Measurements from ENCODE around the gene TBCK.

The TBCK gene

DNA sequence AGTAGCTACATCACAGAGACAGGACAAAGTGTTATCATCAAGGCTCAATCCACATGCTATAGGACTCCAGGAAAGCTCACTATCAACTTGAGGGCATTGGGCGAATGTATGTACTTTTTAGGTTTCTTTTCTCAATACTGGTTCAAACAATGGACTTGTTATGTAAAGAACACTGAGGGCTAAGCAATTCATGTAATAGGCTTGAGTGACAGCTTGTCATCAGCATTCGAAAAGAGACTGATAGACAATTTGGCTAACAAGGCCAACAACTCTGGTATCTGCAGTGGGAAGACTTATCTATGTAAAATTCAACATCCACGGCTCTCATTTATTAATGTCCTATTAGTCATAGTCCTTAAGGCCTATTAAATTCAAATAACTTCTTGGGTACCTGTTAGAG lies 279.7 kb downstream of the TBCK start:
- DNase-seq, result no peak

DNA sequence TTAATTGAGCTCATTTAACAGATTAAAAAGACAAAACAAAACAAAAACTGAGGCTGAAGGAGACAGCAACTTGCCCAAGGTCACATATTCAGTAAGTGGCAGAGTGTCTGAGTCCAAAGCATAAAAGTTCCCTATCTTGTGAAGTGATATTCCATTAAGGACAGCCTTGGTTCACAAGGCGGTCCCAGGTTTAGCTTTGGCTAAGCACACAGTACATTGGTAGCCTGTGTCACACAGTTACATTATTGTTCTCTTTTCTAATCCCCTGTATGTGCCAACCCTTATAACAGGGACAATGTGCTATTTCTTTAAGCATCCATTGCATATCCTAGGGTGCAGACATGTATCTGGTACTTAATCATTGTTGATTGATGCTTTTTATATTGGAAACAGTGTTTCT lies 280.8 kb downstream of the TBCK start:
- no peak for DNase-seq

DNA sequence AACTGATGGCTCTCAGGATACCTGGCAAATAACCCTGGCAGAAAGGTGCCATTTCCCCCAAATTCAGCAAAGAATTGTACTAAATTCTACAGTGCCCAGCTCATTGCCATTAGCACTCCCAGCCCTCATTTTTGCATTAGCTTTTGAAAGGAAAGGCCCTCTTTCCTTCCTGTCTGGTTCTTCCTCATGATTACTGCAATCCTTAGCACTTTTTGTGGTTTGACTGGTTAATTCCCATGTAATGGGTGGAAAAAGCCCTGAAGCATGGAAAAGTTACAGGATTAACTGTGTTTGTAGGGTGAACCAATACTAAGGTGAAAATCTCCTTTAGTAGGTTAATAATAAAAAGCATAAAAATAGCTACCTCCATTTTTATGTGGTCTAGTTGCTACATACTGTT lies 281.3 kb downstream of the TBCK start:
- DNase-seq, result no peak

DNA sequence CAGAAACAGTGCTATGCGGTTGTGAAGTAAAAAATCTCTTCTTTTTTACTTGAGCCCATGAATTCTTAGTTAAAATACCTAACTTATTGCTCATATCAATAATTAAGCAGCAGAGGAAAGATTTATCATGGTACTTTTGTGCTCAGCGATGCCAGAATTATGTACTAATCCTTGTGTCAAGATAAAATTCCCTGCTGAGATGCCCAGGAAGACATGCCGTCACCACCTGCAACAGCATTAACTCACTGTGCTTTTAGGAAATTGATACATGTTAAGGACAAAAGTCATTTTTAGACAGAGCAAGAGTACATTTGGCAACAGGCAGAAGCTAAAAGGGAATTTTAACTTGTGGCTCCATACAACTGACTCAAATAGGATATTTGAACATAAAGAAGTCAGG lies 281.8 kb downstream of the TBCK start:
- no peak for DNase-seq

DNA sequence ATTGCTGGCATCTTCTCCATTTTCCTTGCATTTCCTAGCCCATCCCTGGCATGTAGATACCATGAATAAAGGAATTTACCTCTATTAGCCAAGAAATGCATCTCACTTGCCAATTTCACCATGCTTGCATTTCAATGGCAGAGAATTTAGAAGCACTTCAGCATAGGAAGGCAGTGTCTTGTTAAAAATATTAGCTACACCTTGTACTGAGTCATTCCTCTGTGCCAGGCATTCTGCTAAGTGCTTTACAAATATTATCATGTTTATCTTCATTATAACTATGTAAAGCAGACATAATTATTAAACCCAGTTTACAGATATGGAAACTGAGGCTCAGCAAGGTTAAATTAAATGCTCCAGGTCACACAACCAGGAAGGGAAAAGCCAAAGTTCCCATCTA lies 282.5 kb downstream of the TBCK start:
- DNase-seq, result no peak

DNA sequence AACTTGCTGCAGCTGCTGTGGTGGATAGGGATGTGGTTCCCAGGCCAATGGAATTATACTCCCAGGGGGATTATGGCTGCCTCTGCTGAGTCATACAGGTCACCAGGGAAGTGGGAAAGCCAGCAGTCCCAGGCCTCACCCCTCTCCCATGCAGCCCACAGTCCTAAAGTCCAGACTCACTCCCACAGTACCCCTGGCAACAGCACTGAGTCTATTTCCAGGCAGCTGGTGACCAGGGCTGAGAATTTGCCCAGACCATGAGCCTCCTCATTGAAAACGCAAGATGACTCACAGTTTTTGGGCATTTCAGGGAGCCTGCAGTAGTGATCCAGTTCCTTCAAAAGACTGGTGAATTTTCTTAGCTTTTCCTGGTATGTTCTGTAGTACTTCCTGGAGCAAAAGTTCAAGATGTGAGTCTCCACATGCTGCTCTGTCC lies 283.1 kb downstream of the TBCK start:
- no peak for DNase-seq

DNA sequence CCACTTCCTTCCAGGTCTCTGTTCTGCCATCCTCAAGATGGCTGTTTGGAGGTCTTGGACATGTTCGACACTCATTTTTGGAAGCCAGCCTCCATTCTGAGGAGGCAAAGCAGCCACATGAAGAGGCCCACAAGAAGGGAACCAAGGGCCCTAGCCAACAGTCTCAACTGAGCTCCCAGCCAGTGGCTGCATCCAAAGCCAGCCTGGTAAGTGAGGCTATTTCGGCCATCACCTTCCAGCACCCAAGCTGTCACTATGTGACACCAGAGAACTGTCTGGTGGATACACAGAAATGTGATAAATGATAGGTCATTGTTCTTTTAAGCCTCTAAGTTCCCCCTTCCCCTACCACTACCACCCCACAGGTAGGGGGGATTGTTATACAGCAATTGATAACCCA lies 293.6 kb downstream of the TBCK start:
- no peak for DNase-seq

DNA sequence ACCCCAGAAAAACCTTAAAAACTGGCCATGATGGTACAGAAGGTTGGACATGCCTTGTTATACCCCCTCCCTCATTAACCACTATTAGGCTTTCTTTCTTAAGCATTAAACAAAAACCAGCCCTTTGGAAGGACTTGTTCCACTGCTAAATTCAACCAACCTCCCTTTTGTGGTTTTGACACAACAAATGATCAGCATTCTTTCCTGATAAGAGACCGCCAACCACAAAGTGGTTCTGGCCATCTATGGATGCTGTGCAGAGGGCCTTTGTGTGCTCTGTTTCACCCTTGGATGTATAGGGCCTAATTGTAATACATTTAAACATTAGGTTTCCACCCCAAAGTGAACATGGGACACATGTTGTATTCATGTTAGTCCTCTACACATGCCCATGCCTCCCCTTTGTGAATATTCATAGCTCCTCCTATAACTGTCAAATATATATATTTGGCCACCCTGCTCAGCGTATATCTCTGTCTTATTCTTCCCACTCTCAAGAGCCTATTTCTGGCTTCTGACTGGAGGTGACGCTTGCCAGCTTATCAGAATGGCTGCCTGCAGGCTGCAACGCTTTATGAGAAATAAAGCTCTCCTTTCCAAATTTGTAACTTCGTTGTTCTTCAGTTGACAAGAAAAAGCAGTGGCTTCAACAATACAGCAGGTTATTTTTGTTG lies 294.1 kb downstream of the TBCK start:
- no peak for DNase-seq

DNA sequence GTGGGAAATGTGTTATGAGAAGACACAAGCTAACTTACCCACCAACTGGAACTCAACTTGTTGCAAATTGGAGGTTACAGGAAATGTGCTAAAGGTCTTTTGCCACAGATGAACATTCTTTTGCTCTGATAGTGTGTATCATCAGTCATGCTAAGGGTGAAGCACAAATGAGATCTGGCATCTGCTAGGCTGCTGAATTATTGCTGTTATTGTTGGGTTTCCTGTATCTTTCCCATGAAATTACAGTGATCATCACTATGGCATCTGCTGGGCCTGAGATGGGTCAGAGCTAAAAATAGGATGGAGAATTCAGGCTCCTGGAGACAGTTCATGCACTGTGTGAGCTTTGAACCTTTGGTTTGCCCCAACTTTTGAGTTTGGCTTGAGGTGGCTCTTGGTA lies 296.2 kb downstream of the TBCK start:
- no peak for DNase-seq

DNA sequence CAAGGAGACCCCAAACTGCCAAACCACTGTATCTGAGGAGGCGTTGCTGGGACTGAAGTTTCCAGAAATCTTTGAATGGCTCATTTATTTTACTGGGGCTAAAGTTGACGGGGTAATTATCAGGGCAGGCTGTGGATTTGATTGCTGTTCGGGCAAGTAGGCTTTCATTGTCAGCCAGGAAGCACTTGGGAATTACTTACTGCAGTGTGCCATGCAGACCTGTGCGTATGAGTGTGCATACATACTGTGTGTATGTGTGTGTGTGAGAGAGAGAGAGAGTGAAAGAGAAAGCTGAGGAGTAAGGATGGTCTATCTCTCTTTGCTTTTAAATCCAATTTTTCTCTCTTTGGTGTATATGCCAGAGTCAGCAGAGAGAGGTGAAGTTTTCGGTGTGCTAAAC lies 298.0 kb downstream of the TBCK start:
- DNase-seq, result no peak

DNA sequence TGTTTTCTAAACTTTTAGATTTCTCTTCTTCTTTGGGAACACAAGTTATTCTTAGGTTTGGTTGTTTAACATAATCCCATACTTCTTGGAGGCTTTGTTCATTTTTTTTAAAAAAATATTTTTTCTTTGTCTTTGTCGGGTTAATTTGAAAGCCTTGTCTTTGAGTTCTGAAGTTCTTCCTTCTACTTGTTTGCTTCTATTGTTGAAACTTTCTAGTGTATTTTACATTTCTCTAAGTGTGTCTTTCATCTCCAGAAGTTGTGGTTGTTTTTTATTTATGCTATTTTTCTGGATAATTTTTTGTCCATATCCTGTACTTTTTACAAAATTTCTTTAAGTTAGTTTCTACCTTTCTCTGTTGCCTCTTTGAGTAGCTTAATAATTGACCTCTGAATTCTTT lies 304.6 kb downstream of the TBCK start:
- no peak for DNase-seq

DNA sequence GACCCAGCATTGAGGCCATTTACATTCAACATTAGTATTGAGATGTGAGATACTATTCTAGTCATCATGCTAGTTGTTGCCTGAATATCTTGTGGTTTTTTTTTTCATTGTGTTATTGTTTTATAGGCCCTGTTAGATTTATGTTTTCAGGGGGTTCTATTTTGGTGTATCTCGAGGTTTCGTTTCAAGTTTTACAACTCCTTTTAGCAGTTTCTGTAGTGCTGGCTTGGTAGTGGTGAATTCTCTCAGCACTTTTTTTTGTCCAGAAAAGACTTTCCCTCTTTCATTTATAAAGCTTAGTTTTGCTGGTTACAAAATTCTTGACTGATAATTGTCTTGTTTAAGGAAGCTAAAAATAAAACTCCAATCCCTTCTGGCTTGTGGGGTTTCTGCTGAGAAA lies 305.2 kb downstream of the TBCK start:
- DNase-seq, result no peak

DNA sequence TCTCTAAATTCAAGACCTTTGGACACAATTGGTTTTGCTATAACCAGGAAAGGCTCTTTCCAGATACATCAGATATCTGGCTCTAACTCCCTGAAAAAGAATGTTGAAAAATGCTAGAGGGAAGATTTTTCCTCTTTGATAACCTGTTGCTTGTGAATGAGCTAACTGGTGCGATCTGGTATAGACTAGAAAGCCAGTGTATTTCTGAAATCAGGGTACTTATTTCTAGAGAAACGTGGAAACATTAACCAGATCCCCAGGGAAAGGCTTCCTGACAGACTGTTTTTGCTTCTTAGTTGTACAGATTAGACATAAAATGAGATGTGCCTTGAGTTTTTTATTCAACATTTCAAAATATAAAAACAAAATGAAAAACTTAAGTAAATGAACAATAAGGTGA lies 313.0 kb downstream of the TBCK start:
- DNase-seq, result no peak

DNA sequence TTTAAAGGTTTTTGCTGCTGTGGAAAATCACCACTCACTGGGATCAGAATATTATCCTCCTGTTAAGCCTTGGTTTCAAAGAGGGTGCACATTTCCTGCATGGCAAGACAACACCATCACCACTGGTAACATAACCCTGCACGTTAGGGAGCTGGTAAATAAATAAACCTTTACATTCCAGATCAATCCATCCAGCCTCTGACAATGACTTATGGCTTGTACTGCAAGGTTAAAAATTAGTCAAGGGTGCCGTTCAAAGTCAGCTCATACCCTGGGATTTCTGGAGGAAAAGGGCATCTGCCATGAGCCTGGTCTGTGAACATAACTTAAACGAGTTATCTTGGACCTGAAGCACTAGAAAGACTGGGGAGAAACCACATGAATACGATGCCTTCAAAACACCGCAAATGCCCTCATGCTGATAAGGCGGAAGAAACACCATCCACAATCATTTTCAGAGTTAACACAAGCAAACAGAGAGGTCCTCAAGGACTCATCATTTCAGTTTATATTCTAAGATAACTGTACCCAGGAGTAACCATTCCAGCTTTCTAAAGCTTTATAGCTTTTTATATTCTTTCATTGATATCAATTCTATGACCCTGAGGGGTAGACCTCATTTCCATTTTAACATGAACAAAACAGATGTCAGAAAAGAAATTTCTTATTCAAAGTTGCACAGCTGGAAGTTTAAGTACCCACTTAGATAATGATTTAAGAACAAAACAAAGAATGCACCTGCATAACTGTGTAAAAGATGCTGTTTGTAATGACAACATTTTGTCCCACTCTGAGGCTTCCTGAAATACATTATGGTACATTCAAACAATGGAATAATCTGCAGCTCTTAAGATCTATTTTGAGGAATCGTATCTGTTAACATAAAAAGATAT lies 317.6 kb downstream of the TBCK start:
- DNase-seq, result no peak

DNA sequence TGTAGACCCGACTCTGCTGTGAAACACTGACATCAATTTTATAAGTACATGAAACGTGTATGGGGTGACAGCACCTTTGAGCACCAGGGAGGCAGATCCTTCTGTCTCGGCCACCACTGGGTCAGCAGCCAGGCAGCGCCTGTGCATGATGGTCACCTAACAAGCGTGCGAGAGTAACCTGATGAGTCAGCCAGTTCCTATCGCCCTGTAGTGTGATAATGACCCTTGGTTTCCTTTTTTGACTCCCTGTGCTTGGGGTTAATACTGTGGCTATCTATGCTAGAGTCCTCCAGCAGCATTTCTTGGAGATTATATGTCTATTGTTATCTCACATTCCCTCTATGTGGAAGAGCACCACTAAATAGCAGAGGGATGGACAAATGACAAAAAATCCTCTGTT lies 319.2 kb downstream of the TBCK start:
- DNase-seq, result no peak

DNA sequence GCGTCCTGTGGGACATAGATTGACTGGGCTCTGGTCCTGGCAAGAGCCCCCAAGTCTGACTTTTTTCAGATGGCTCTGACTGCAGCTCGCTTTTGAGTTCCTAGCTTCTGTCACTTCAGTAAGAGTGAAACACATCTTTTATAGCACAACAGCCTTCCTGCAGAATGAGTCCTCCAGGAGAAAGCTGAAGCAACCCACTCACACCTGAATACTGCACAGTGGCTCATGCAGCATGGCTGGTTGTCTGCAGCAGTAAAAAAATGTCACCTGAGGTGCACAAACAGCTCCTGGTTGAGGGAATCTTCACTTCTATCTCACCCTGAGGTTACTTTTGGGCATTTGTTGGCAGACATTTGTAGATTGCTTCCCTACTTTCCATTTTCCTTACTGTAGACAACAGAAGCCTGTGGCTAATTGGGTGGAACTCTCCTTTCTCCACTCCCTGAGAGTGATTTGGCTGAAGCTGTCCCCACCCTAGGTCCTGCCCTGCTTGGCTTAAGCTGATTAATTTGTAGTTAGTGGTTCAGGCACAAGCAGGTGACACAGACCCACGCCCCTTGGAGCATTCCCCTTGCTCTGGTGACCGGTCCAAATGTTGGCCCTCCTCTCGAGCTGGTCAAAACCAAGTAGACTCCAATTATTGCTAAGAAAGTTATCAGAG lies 321.0 kb downstream of the TBCK start:
- no peak for DNase-seq

DNA sequence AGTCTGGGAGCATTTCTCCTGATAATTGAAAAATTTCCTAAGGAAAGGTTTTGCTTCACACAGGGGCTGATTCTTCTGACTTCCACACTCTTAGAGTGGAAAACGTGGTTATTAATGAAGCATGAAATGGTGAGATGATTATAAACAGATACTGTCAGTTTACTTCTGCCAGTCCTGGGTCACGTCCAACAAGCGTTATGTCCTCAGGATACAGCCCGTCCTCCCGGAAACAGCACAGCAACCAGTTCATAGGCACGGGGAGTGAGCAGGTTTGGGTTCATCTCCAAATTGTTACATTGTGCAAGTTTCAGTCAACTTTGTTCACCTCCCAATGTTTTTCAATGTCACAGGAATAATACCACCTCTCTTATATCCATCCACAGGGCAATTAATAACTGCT lies 321.9 kb downstream of the TBCK start:
- DNase-seq, result no peak

DNA sequence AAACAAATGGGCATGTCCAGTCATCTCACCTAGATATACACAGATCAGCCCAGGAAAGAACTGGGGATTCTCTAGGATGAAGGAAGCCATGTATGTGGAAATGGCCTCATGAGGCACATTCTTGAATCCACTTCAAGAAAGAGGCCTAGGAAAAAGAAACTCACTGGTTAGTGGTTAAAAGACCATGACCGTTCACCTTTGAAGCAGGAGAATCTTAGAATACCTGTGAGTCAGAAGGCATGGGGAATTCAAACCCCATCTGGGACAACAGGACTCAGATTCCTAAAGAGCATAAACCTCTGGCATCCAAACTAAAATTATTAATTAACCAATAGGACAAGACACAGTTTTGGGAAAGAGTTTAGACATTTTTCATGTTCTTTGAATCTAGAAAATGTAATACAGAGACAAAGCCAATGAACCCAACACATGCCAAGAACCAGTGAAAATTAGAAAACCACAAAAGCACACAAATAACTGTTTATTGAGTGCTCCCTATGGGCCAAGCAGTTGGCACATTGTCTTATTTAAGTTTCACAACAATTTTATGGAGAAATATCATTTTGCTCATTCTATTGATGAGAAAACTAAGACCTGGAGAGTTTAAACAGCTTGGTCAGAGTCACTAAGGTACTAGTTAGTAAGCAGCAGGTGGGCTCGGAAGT lies 323.2 kb downstream of the TBCK start:
- DNase-seq, result no peak

DNA sequence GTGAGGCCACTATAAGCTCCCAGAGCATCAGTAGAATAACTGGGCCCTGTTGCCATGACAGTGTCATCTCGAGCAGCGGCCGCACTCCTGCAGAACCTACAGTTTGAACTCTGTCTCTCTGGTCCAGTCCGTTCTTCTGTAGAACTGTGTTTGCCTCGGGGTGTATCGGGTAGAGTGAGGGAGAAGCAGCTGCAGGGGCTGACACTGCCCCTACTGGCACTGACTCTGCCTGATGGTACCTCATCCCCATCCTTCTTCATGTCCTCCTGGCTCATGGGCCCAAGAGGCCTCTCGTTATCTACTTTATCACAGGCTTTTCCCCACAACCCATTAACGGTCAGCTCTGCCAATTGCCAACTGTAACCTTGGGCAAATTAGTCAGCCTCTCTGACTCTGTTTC lies 324.3 kb downstream of the TBCK start:
- no peak for DNase-seq
